ENCODE results near the gene DNAL1. TPM values are rescaled to one million over a fixed set of nuclear protein-coding genes. Genes with fewer than 3 reads are reported as not detected.

DNAL1 gene
- total and polyA plus RNA-seq, 2 experiments from 2014 or later: 12.2 to 19.4 TPM

DNA sequence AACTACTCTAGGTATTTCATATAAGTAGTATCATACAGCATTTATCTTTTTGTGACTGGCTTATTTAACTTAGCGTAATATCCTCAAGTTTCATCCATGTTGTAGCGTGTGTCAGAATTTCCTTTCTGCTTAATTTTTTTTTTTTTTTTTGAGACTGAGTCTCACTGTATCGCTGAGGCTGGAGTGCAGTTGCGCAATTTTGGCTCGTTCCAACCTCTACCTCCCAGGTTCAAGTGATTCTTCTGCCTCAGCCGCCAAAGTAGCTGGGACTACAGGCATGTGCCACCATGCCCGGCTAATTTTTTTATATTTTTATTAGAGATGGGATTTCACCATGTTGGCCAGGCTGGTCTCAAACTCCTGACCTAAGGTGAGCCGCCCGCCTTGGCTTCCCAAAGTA lies 40.5 kb downstream of the DNAL1 start:
- TF ChIP-seq CTCF (IDR thresholded peaks at IDR 0.05; ENCODE audit: low read depth, low read length): no peak
- Histone ChIP-seq H3K27me3 (no peaks in the 10 kb centered on the region), H3K4me1 (ENCODE audit: low read depth) (no peaks in the 10 kb centered on the region), H3K4me3 (no peak overlapping the region), H3K27ac (no peak overlapping the region), H3K9me3 (ENCODE audit: low read depth) (no peaks in the 10 kb centered on the region), H3K36me3 (no peaks in the 10 kb centered on the region)
- DNase-seq (ENCODE audit: low read depth in 1 of 2, low spot score in 1 of 2): no peak

DNA sequence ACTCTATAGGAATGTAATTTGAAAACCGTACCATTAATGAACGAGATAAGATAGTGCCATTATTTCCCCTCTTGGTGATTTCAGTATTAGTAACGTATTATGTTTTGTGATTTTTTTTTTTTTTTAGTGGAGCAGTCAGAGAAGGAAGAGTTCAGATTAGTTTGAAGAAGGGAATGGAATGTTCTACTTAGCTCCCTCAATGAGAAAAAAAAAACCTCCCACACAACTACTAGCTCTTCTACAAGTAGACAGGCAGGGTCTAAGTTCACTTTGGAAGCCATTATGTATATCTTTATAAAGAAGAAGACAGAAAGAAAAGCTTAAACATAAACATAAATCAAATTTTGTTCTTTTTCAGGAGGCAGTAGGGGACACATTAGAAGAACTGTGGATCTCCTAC lies 42.1 kb downstream of the DNAL1 start:
- Histone ChIP-seq H3K4me1 (ENCODE audit: low read depth) (no peaks in the 10 kb centered on the region), H3K36me3 (peaks cover 7% of the 10 kb centered on the region), H3K9me3 (ENCODE audit: low read depth) (no peaks in the 10 kb centered on the region), H3K27ac (no peak overlapping the region), H3K27me3 (no peaks in the 10 kb centered on the region), H3K4me3 (no peak overlapping the region)
- DNase-seq (ENCODE audit: low read depth in 1 of 2, low spot score in 1 of 2): peak in 1 of 2 donors; percentile 62
- TF ChIP-seq CTCF (IDR thresholded peaks at IDR 0.05; ENCODE audit: low read depth, low read length): no peak

DNA sequence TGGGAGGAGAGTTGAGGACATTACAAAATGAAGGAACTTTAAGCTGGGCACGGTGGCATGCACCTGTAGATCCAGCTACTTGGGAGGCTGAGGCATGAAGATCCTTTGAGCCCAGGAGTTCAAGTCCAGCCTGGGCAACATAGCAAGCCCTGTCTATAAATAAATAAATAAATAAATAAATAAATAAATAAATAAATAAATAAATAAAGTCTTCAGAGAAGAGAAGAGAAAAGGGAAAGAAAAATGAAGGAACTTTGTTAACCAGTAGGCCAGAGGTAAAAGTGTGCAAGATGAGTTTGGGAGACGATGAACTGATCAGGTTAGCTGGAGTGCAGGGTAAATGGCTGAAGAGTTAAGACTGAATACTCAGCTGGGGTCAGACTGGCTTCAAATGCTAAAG lies 49.3 kb downstream of the DNAL1 start:
- Histone ChIP-seq H3K9me3 (ENCODE audit: low read depth) (no peaks in the 10 kb centered on the region), H3K4me3 (no peak overlapping the region), H3K36me3 (peaks cover 11% of the 10 kb centered on the region), H3K27me3 (no peaks in the 10 kb centered on the region), H3K4me1 (ENCODE audit: low read depth) (no peaks in the 10 kb centered on the region), H3K27ac (no peak overlapping the region)
- no peak for DNase-seq (ENCODE audit: low read depth in 1 of 2, low spot score in 1 of 2)
- TF ChIP-seq CTCF (IDR thresholded peaks at IDR 0.05; ENCODE audit: low read depth, low read length): no peak

DNA sequence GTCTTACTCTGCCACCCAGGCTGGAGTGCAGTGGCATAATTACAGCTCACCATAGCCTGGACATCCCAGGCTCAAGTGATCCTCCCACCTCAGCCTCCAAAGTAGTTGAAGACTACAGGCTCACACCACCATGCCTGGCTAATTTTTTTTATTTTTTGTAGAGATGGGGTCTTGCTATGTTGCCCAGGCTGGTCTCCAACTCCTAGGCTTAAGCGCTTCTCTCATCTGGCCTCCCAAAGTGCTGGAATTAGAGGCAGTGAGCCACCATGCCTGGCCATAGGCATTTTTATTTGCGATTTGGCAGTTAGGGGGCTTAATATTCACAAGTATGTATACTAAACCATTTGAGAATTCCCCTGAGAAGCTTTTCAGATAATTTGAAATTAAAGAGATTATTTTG lies 50.3 kb downstream of the DNAL1 start:
- Histone ChIP-seq H3K27ac (no peak overlapping the region), H3K4me1 (ENCODE audit: low read depth) (no peaks in the 10 kb centered on the region), H3K27me3 (no peaks in the 10 kb centered on the region), H3K36me3 (peaks cover 11% of the 10 kb centered on the region), H3K9me3 (ENCODE audit: low read depth) (no peaks in the 10 kb centered on the region), H3K4me3 (no peak overlapping the region)
- no peak for TF ChIP-seq CTCF (IDR thresholded peaks at IDR 0.05; ENCODE audit: low read depth, low read length)
- no peak for DNase-seq (ENCODE audit: low read depth in 1 of 2, low spot score in 1 of 2)

- Histone ChIP-seq H3K4me3 (no peak overlapping the region), H3K4me1 (ENCODE audit: low read depth) (no peaks in the 10 kb centered on the region), H3K27ac (no peak overlapping the region), H3K27me3 (no peaks in the 10 kb centered on the region), H3K9me3 (ENCODE audit: low read depth) (no peaks in the 10 kb centered on the region), H3K36me3 (peaks cover 6% of the 10 kb centered on the region)
- DNase-seq (ENCODE audit: low read depth in 1 of 2, low spot score in 1 of 2): no peak
- no peak for TF ChIP-seq CTCF (IDR thresholded peaks at IDR 0.05; ENCODE audit: low read depth, low read length)
These were observed 51.2 kb downstream of the DNAL1 start for GRCh38 chr14:73695997-73696396.

Data from cardiac muscle cell (in vitro differentiated cells and primary cell).